SK-N-MC (cell line): Measurements from ENCODE around the gene DPYSL5.

Experiments
- EZH2 ChIP-seq: fragments of 200-600 bp; sonication (generic); IDR thresholded peaks from one replicate; pipeline ENCODE4 v1.6.1; 2017; ENCODE audit warnings: antibody characterized with exemption
- POLR2AphosphoS5 ChIP-seq: IDR thresholded peaks from 2 replicates; pipeline ENCODE4 v1.6.1; 2012; ENCODE audit warnings: mild to moderate bottlenecking, low read depth, low read length, borderline replicate concordance

DNA sequence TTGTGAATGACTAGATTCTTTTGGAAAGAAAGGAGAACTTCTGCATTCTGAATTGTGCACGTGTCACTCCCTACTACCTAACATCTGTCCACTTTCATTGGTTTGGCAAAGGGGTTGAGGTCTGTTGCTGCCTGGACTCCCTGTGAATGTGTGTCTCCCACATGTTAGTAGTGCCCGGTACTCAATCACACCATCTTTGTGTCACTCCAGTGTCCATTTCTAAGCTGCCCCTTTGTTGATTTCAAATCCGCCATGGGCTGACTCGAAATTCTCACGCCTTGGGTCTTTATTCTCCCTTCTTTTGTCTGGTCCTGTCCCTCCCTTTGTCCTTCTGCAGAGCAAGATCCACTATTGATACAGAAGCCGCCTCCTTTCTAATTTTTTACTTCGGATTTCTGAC lies 7.5 kb downstream of the DPYSL5 start:
- TF ChIP-seq EZH2 (no peak), POLR2AphosphoS5 (no peak)
